ENCODE results near the gene KLK7.

DNA sequence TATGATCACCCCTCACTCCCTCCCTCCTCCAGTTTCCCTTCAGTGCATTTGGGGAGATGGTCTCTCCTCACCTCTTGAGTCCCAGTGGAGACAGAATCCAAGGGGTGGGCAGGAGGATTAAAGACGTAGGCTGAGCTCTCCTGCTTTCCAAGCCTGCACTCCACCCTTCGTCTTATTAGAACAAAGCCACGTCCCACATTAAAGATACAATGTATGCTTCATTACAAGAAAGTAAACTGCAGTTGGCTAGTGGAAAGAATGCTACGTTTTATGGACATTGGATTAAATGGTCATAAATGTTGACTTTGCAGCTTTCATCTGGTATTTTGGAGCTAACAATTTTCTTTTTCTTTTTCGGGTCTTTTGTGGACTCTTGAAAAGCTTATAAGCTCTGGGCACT lies 44.2 kb upstream of the KLK7 start:
- TF ChIP-seq, protein P1, sequence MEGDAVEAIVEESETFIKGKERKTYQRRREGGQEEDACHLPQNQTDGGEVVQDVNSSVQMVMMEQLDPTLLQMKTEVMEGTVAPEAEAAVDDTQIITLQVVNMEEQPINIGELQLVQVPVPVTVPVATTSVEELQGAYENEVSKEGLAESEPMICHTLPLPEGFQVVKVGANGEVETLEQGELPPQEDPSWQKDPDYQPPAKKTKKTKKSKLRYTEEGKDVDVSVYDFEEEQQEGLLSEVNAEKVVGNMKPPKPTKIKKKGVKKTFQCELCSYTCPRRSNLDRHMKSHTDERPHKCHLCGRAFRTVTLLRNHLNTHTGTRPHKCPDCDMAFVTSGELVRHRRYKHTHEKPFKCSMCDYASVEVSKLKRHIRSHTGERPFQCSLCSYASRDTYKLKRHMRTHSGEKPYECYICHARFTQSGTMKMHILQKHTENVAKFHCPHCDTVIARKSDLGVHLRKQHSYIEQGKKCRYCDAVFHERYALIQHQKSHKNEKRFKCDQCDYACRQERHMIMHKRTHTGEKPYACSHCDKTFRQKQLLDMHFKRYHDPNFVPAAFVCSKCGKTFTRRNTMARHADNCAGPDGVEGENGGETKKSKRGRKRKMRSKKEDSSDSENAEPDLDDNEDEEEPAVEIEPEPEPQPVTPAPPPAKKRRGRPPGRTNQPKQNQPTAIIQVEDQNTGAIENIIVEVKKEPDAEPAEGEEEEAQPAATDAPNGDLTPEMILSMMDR (conservative IDR thresholded peaks at IDR 0.05; ENCODE audit: low read depth, low read length): no peak
- TF ChIP-seq EZH2 (IDR thresholded peaks at IDR 0.05; ENCODE audit: borderline replicate concordance, low read depth, low read length, poor library complexity, severe bottlenecking): no peak
